Mucosa of rectum (tissue), 2 donors: Measurements from ENCODE around the gene THSD4.
A peak's percentile ranks its signal among the peaks of the same experiment; 100 is the strongest.

Source experiments
- H3K27ac ChIP-seq, 2 donors: one replicate each; pipeline ENCODE4 v1.7.0; 2013; ENCODE audit warnings: inconsistent platforms in 2 of 2, low read depth in 2 of 2, low read length in 2 of 2
- H3K27me3 ChIP-seq, 2 donors: one replicate each; pipeline ENCODE4 v1.7.0; 2013; ENCODE audit warnings: low read length in 2 of 2; ENCODE audit not compliant: control insufficient read depth in 2 of 2, insufficient read depth in 2 of 2
- H3K36me3 ChIP-seq, 2 donors: one replicate each; pipeline ENCODE4 v1.7.0; 2013; ENCODE audit warnings: low read length in 2 of 2; ENCODE audit not compliant: control insufficient read depth in 2 of 2, insufficient read depth in 2 of 2
- H3K4me1 ChIP-seq, 2 donors: one replicate each; pipeline ENCODE4 v1.7.0; 2013; ENCODE audit warnings: low read length in 2 of 2, mild to moderate bottlenecking in 1 of 2; ENCODE audit not compliant: control insufficient read depth in 2 of 2, insufficient read depth in 2 of 2
- H3K4me3 ChIP-seq, 2 donors: one replicate each; pipeline ENCODE4 v1.7.0; 2013; ENCODE audit warnings: low read length in 2 of 2
- H3K9ac ChIP-seq, 2 donors: one replicate each; pipeline ENCODE4 v1.7.0; 2013; ENCODE audit warnings: low read length in 2 of 2, low read depth in 1 of 2, mild to moderate bottlenecking in 1 of 2
- H3K9me3 ChIP-seq, 2 donors: one replicate each; pipeline ENCODE4 v1.7.0; 2013; ENCODE audit warnings: low read length in 2 of 2; ENCODE audit not compliant: control insufficient read depth in 2 of 2
- donor health status: healthy.
- donor health status: Normal muscosa, but diverticular disease.

The THSD4 gene

GRCh38 chr15:71410347-71410746 is 295.1 kb downstream of the THSD4 start:
- H3K27ac ChIP-seq = peak overlapping the region; percentile 87 to 89
- H3K4me1 ChIP-seq = peaks cover 22 to 29% of the 10 kb centered on the region in 2 donors
- no peak overlapping the region for H3K9ac ChIP-seq
- no peak overlapping the region for H3K4me3 ChIP-seq
- H3K36me3 ChIP-seq = no peaks in the 10 kb centered on the region
- H3K27me3 ChIP-seq = no peaks in the 10 kb centered on the region
- no peaks in the 10 kb centered on the region for H3K9me3 ChIP-seq

DNA sequence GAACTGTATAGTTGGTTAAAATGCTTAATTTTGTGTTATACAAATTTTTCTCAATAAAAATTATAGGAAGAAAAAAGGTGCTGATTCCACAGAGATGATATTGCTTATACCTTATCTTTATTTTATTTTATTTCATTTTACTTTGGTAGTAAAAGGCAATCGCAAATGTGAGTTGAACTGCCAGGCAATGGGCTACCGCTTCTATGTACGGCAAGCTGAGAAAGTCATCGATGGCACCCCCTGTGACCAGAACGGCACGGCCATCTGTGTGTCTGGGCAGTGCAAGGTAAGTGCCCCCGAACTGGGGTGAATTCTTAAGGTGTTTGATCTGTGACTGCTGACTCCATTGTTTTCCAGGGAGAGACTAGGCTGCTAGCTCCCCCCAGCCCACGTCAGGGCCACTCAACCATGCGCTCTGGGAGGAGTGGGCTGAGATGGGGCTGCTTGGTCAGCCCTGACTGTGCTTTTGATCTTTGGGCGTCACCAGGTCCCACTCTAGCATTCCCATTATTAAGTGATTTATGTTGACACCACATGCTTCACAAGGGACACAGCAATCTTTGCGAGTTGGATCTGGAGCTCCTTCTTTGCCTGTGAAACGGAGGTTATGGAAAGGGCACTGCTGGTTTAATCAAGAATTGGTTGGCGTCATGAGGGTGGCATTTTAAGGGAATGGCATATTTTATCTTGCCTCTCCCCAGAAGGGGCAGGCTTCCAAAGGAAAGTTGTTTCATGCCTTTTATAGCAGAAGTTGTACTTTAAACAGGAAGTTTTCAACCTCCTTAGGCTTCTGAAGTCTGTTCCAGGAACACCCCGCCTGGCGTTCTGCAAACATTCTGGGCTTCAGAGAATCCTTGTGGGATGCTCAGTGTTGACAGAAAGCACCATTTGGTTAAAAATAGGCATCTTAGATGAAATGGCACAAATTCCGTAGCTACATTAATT is 296.5 kb downstream of the THSD4 start:
- Histone ChIP-seq H3K4me3 (peak overlapping the region; percentile 36 to 43), H3K27me3 (no peaks in the 10 kb centered on the region), H3K9me3 (no peaks in the 10 kb centered on the region), H3K27ac (peak overlapping the region; percentile 89 to 91), H3K36me3 (no peaks in the 10 kb centered on the region), H3K9ac (peak overlapping the region in 1 of 2 donors; percentile 51), H3K4me1 (peaks cover 22 to 29% of the 10 kb centered on the region in 2 donors)

GRCh38 chr15:71413419-71413818 is 298.1 kb downstream of the THSD4 start:
- peaks cover 22 to 29% of the 10 kb centered on the region in 2 donors for H3K4me1 ChIP-seq
- H3K27ac ChIP-seq = no peak overlapping the region

GRCh38 chr15:71414853-71415252 is 299.6 kb downstream of the THSD4 start:
- no peaks in the 10 kb centered on the region for H3K9me3 ChIP-seq
- H3K4me3 ChIP-seq = no peak overlapping the region
- H3K36me3 ChIP-seq = no peaks in the 10 kb centered on the region
- peaks cover 21 to 27% of the 10 kb centered on the region in 2 donors for H3K4me1 ChIP-seq
- H3K27ac ChIP-seq = no peak overlapping the region
- H3K9ac ChIP-seq = no peak overlapping the region
- H3K27me3 ChIP-seq = no peaks in the 10 kb centered on the region

More at GRCh38 chr15:71413419-71413818, 298.1 kb downstream of the THSD4 start:
- no peaks in the 10 kb centered on the region for H3K36me3 ChIP-seq
- no peak overlapping the region for H3K4me3 ChIP-seq
- H3K27me3 ChIP-seq = no peaks in the 10 kb centered on the region
- no peak overlapping the region for H3K9ac ChIP-seq
- no peaks in the 10 kb centered on the region for H3K9me3 ChIP-seq

DNA sequence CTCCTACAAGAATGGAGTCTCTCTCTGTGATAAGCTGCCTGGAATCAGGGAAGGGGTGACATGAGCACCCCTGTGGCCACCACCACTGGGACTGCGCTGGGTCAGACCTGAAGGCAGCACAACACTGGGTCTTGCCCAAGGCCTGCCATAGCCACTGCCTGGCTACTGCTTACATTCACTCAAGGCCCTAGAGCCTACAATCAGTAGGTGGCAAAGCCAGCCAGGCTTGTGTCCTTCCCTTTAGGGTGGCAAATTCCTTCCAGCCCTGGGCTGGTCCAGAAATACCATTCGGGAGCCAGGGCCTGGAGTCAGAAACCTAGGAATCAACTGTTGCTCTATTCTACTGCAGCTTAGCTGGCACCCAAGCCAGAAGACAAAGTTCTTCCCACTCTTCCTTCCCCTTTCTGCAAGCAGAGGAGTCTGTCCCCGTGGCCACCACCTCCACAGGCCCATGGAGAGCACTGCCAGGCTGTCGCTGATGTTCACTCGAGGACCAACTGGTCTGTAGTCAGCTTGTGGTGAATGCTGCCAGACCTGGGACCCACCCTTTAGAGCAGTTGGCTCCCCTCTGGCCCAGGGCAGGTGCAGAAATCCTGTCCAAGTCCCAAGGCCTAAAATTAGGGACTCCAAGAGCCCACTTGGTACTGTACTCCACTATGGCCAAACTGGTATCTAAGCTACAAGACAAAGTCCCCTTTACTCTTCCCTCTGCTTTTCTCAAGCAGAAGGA is 307.4 kb downstream of the THSD4 start:
- Histone ChIP-seq H3K27ac (no peak overlapping the region), H3K4me1 (no peaks in the 10 kb centered on the region), H3K9ac (no peak overlapping the region), H3K4me3 (no peak overlapping the region), H3K36me3 (no peaks in the 10 kb centered on the region), H3K9me3 (no peaks in the 10 kb centered on the region), H3K27me3 (no peaks in the 10 kb centered on the region)

DNA sequence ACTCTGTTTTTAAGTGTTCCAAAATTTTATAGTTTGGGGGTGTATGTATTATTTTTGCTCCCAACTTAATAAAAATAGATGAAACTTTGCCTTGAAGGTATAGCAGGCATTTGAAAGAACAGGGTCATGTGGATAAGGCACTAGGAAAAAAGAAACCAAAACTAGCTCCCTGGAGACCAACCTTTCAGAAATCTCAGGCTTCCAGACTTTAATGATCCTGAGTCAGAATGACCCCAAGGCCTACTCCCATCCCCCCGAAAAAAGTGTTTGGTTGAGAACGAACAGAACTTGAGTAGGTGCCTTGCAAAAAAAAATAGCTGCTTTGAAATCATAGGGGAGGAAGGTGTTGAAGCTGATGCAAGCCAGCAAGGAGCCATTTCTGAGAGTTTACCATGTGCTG is 309.5 kb downstream of the THSD4 start:
- H3K36me3 ChIP-seq = no peaks in the 10 kb centered on the region

GRCh38 chr15:71425388-71425787 is 310.1 kb downstream of the THSD4 start:
- no peaks in the 10 kb centered on the region for H3K9me3 ChIP-seq
- no peaks in the 10 kb centered on the region for H3K36me3 ChIP-seq
- H3K27ac ChIP-seq = no peak overlapping the region
- no peaks in the 10 kb centered on the region for H3K4me1 ChIP-seq
- no peak overlapping the region for H3K4me3 ChIP-seq
- H3K9ac ChIP-seq = no peak overlapping the region
- no peaks in the 10 kb centered on the region for H3K27me3 ChIP-seq

More for the DNA sequence above, 309.5 kb downstream of the THSD4 start:
- Histone ChIP-seq H3K27ac (no peak overlapping the region), H3K9me3 (no peaks in the 10 kb centered on the region), H3K4me3 (no peak overlapping the region), H3K27me3 (no peaks in the 10 kb centered on the region), H3K4me1 (no peaks in the 10 kb centered on the region), H3K9ac (no peak overlapping the region)

- H3K9me3 ChIP-seq = no peaks in the 10 kb centered on the region
- no peaks in the 10 kb centered on the region for H3K4me1 ChIP-seq
- H3K4me3 ChIP-seq = no peak overlapping the region
- H3K9ac ChIP-seq = no peak overlapping the region
- no peaks in the 10 kb centered on the region for H3K27me3 ChIP-seq
- H3K36me3 ChIP-seq = no peaks in the 10 kb centered on the region
- no peak overlapping the region for H3K27ac ChIP-seq
Measured at GRCh38 chr15:71426792-71427191, 311.5 kb downstream of the THSD4 start.

DNA sequence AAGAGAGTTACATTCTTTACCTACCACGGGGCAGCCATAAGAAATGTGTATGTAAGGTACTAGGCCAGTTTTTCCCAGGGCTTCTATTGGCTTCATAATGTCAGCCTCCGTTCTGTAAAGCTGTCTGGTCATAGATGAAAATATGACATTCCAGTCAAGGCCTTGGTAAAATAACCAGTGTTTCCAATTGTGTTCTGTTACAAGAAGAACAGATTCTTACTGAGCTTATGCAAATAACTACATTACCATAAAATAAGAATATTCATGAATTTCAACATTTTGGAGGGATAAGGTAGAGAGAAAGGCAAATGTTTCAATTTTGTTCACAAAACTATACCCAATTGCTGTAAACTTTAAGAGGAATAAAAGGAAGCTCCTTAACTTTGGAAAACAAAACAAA is 315.5 kb downstream of the THSD4 start:
- H3K36me3 ChIP-seq = no peaks in the 10 kb centered on the region
- no peak overlapping the region for H3K9ac ChIP-seq
- H3K27me3 ChIP-seq = no peaks in the 10 kb centered on the region
- H3K27ac ChIP-seq = no peak overlapping the region
- H3K9me3 ChIP-seq = no peaks in the 10 kb centered on the region
- H3K4me3 ChIP-seq = no peak overlapping the region
- H3K4me1 ChIP-seq = no peaks in the 10 kb centered on the region
